Endodermal cell (in vitro differentiated cells): ENCODE data around the gene SCAPER. TPM values are rescaled to one million over a fixed set of nuclear protein-coding genes. Genes with fewer than 3 reads are reported as not detected.

ENCODE experiments used
- DNase-seq: peaks from one replicate; pipeline ENCODE4 v3.0.0-alpha.2; 2017
- H3K27ac ChIP-seq: 2 replicates; pipeline ENCODE4 v1.5.1; 2013; ENCODE audit warnings: mild to moderate bottlenecking, low read depth, low read length, moderate library complexity
- H3K27me3 ChIP-seq: 2 replicates; pipeline ENCODE4 v1.6.1; 2013; ENCODE audit warnings: mild to moderate bottlenecking, low read length, moderate library complexity; ENCODE audit not compliant: insufficient read depth, control insufficient read depth, poor library complexity, severe bottlenecking
- H3K36me3 ChIP-seq: 2 replicates; pipeline ENCODE4 v1.7.0; 2013; ENCODE audit warnings: mild to moderate bottlenecking, low read length, moderate library complexity; ENCODE audit not compliant: control insufficient read depth, insufficient read depth
- H3K4me1 ChIP-seq: one replicate; pipeline ENCODE4 v1.7.0; 2013; ENCODE audit warnings: low read length; ENCODE audit not compliant: control insufficient read depth, insufficient read depth
- H3K4me3 ChIP-seq: 2 replicates; pipeline ENCODE4 v1.5.1; 2013; ENCODE audit warnings: mild to moderate bottlenecking, low read length, moderate library complexity
- H3K9ac ChIP-seq: 2 replicates; pipeline ENCODE4 v1.6.1; 2013; ENCODE audit warnings: mild to moderate bottlenecking, low read length, moderate library complexity; ENCODE audit not compliant: poor library complexity, severe bottlenecking; ENCODE audit errors: extremely low read depth
- H3K9me3 ChIP-seq: 2 replicates; pipeline ENCODE4 v1.6.1; 2013; ENCODE audit warnings: mild to moderate bottlenecking, low read length, moderate library complexity; ENCODE audit not compliant: control insufficient read depth
- H3K27ac Mint-ChIP-seq: 2 replicates; pipeline ENCODE4 v1.8.0; 2020; ENCODE audit warnings: mixed read lengths
- H3K27me3 Mint-ChIP-seq: 2 replicates; pipeline ENCODE4 v1.8.0; 2021; ENCODE audit warnings: mild to moderate bottlenecking, mixed read lengths; ENCODE audit not compliant: insufficient read depth
- H3K36me3 Mint-ChIP-seq: 2 replicates; pipeline ENCODE4 v1.8.0; 2020; ENCODE audit warnings: low read depth, mixed read lengths
- H3K4me1 Mint-ChIP-seq: 2 replicates; pipeline ENCODE4 v1.8.0; 2020; ENCODE audit warnings: mixed read lengths
- H3K4me3 Mint-ChIP-seq: 2 replicates; pipeline ENCODE4 v1.8.0; 2020; ENCODE audit warnings: mild to moderate bottlenecking, moderate library complexity, mixed read lengths
- H3K9me3 Mint-ChIP-seq: 2 replicates; pipeline ENCODE4 v1.8.0; 2020; ENCODE audit warnings: mild to moderate bottlenecking, mixed read lengths
- WGBS, 2 experiments: methylation state at CpG; one replicate each; pipeline versions ENCODE4 v1.1.5 to v1.1.7; 2013; ENCODE audit warnings: missing lambda C conversion rate in 2 of 2, mixed read lengths in 1 of 2; ENCODE audit not compliant: insufficient coverage in 1 of 2, insufficient read length in 1 of 2; 5-methylcytosine and 5-hydroxymethylcytosine counted together
- total RNA-seq, 2 donors: library from RNA; stranded (reverse); fragmentation: NEBNext Ultra II Directional in 1 of 2; extraction: Animal tissue kit (Norgen Biotek cat#: 25700) in 1 of 2; gene quantifications; 2 replicates in 1 of 2; 3 replicates in 1 of 2; pipeline ENCODE4 v1.2.1, GENCODE V29; 2021
- TF ChIP-seq, protein P1 (sequence below): fragments of 200-600 bp; sonication (generic); conservative IDR thresholded peaks from 2 replicates; pipeline ENCODE4 v1.5.0; 2021; ENCODE audit warnings: antibody characterized with exemption, mild to moderate bottlenecking

Gene SCAPER
- total RNA-seq, 2 donors from 2014 or later, result 8.9 to 12.2 TPM

- H3K4me1 ChIP-seq, result no peaks in the 10 kb centered on the region
- peaks cover 10% of the 10 kb centered on the region for H3K4me1 Mint-ChIP-seq
- TF ChIP-seq, protein P1, sequence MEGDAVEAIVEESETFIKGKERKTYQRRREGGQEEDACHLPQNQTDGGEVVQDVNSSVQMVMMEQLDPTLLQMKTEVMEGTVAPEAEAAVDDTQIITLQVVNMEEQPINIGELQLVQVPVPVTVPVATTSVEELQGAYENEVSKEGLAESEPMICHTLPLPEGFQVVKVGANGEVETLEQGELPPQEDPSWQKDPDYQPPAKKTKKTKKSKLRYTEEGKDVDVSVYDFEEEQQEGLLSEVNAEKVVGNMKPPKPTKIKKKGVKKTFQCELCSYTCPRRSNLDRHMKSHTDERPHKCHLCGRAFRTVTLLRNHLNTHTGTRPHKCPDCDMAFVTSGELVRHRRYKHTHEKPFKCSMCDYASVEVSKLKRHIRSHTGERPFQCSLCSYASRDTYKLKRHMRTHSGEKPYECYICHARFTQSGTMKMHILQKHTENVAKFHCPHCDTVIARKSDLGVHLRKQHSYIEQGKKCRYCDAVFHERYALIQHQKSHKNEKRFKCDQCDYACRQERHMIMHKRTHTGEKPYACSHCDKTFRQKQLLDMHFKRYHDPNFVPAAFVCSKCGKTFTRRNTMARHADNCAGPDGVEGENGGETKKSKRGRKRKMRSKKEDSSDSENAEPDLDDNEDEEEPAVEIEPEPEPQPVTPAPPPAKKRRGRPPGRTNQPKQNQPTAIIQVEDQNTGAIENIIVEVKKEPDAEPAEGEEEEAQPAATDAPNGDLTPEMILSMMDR, result no peak
- 91% methylated on average over 2 of the region's 2 CpGs; no CpG with 5 or more reads in 1 of the 2 experiments for WGBS, 2 experiments
- H3K9me3 ChIP-seq, result no peaks in the 10 kb centered on the region
- H3K27ac Mint-ChIP-seq, result no peak overlapping the region
- no peak overlapping the region for H3K4me3 Mint-ChIP-seq
- H3K9ac ChIP-seq, result no peak overlapping the region
- H3K4me3 ChIP-seq, result no peak overlapping the region
- DNase-seq, result no peak
- peaks cover 40% of the 10 kb centered on the region for H3K27me3 Mint-ChIP-seq
- H3K27ac ChIP-seq, result no peak overlapping the region
- H3K36me3 Mint-ChIP-seq, result no peaks in the 10 kb centered on the region
- no peaks in the 10 kb centered on the region for H3K9me3 Mint-ChIP-seq
- no peaks in the 10 kb centered on the region for H3K36me3 ChIP-seq
- peaks cover 22% of the 10 kb centered on the region for H3K27me3 ChIP-seq
Measured at GRCh38 chr15:76325704-76326103, 579.4 kb downstream of the SCAPER start.

- Mint-ChIP-seq H3K4me1 (no peaks in the 10 kb centered on the region), H3K4me3 (no peak overlapping the region)
- TF ChIP-seq, protein P1, result no peak
Measured at GRCh38 chr15:76324066-76324465, 581.1 kb downstream of the SCAPER start.

GRCh38 chr15:76321602-76322001 is 583.5 kb downstream of the SCAPER start:
- H3K4me1 Mint-ChIP-seq, result no peaks in the 10 kb centered on the region

More at GRCh38 chr15:76324066-76324465, 581.1 kb downstream of the SCAPER start:
- Histone ChIP-seq H3K36me3 (no peaks in the 10 kb centered on the region), H3K4me1 (no peaks in the 10 kb centered on the region), H3K9ac (no peak overlapping the region), H3K27ac (no peak overlapping the region), H3K4me3 (no peak overlapping the region), H3K27me3 (peaks cover 21% of the 10 kb centered on the region), H3K9me3 (no peaks in the 10 kb centered on the region)
- WGBS, 2 experiments, result 91 to 100% methylated on average over 2 of the region's 3 CpGs
- Mint-ChIP-seq H3K27ac (no peak overlapping the region), H3K9me3 (no peaks in the 10 kb centered on the region), H3K36me3 (no peaks in the 10 kb centered on the region), H3K27me3 (peaks cover 38% of the 10 kb centered on the region)
- no peak for DNase-seq

More at GRCh38 chr15:76321602-76322001, 583.5 kb downstream of the SCAPER start:
- no peak for DNase-seq
- H3K27ac Mint-ChIP-seq, result no peak overlapping the region
- H3K36me3 ChIP-seq, result no peaks in the 10 kb centered on the region
- TF ChIP-seq, protein P1, result no peak
- no peaks in the 10 kb centered on the region for H3K9me3 Mint-ChIP-seq
- WGBS, 2 experiments, result 95% methylated on average over 4 to 5 of the region's 5 CpGs
- peaks cover 25% of the 10 kb centered on the region for H3K27me3 Mint-ChIP-seq
- H3K36me3 Mint-ChIP-seq, result no peaks in the 10 kb centered on the region
- H3K27ac ChIP-seq, result no peak overlapping the region
- no peaks in the 10 kb centered on the region for H3K9me3 ChIP-seq
- peaks cover 21% of the 10 kb centered on the region for H3K27me3 ChIP-seq
- no peak overlapping the region for H3K4me3 Mint-ChIP-seq
- H3K9ac ChIP-seq, result no peak overlapping the region
- no peaks in the 10 kb centered on the region for H3K4me1 ChIP-seq
- H3K4me3 ChIP-seq, result no peak overlapping the region
